Measurements from ENCODE around the gene WDR37. TPM values are rescaled to one million over a fixed set of nuclear protein-coding genes. Genes with fewer than 3 reads are reported as not detected.
"Not testable (repeated sequence)": the region's sequence is repeated elsewhere in the genome, so short reads cannot be mapped to it uniquely, and the experiment has no call there.

The WDR37 gene
- total and polyA plus RNA-seq, 2 donors (not counting 1 experiment from before 2014, with no cell fraction given) = 17.3 to 33.2 TPM

DNA sequence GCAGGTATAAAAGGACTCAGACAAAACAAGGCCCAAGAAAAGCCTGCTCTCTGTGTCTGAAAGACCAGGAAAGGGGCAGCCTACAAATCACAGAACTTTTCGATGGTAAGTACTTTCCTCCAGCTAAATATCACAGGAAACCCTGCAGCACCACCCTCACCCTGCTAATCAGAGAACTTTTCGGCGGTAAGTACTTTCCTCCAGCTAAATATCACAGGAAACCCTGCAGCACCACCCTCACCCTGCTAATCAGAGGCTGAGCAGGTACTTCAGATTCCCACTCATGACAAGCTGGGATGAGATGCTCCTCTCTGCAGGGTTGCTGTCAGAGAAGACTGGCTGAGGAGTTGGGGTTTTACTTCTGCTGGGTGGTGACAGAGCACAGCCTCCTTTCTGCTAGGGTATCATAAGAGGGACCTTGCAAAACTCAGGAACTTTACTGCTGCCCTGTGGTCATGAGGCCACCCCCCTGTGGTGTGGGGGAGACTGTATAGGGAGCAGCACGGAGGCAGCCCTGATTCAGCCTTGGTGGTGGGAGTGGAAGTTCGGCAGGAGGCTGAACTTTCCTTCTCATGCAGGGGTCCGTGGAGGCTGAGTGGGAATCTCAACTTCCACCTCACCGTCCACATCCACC is 7.2 kb downstream of the WDR37 start:
- TF ChIP-seq, protein P1, sequence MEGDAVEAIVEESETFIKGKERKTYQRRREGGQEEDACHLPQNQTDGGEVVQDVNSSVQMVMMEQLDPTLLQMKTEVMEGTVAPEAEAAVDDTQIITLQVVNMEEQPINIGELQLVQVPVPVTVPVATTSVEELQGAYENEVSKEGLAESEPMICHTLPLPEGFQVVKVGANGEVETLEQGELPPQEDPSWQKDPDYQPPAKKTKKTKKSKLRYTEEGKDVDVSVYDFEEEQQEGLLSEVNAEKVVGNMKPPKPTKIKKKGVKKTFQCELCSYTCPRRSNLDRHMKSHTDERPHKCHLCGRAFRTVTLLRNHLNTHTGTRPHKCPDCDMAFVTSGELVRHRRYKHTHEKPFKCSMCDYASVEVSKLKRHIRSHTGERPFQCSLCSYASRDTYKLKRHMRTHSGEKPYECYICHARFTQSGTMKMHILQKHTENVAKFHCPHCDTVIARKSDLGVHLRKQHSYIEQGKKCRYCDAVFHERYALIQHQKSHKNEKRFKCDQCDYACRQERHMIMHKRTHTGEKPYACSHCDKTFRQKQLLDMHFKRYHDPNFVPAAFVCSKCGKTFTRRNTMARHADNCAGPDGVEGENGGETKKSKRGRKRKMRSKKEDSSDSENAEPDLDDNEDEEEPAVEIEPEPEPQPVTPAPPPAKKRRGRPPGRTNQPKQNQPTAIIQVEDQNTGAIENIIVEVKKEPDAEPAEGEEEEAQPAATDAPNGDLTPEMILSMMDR (IDR thresholded peaks at IDR 0.05) = no peak
- TF ChIP-seq EZH2 (IDR thresholded peaks at IDR 0.05; ENCODE audit: borderline replicate concordance, insufficient read depth, low read depth, low read length, poor library complexity, severe bottlenecking) = no peak
- peaks cover 71% of the 10 kb centered on the region for H3K79me2 ChIP-seq (ENCODE audit: control insufficient read depth, insufficient read depth, low read length)
- ChIA-PET CTCF (no interaction called here), POLR2A (no interaction called here)
- H3K27me3 Mint-ChIP-seq = no peaks in the 10 kb centered on the region
- no peak overlapping the region for H3K4me2 ChIP-seq (replicated peaks; ENCODE audit: low read depth, low read length, poor library complexity, severe bottlenecking)
- intact Hi-C loops (cut with micrococcal nuclease) = no loop called here
- H3K4me3 Mint-ChIP-seq = no peak overlapping the region
- no peak overlapping the region for H3K27ac ChIP-seq (ENCODE audit: low read length in 2 of 2)
- no peak overlapping the region for H3K27ac Mint-ChIP-seq
- H3K27me3 ChIP-seq (replicated peaks in 1 of 4; ENCODE audit: control extremely low read depth in 1 of 4, control insufficient read depth in 3 of 4, insufficient read depth in 4 of 4, low read length in 3 of 4) = no peaks in the 10 kb centered on the region
- 65% methylated on average over 5 of the region's 7 CpGs for WGBS (ENCODE audit: insufficient coverage)
- H3K4me3 ChIP-seq (ENCODE audit: control extremely low read depth in 1 of 5, extremely low read depth in 1 of 5, insufficient read depth in 1 of 5, low read depth in 2 of 5, low read length in 4 of 5) = no peak overlapping the region
- peaks cover 27% of the 10 kb centered on the region for H3K4me1 Mint-ChIP-seq
- H3K36me3 ChIP-seq (replicated peaks in 1 of 2; ENCODE audit: control extremely low read depth in 1 of 2, control insufficient read depth in 1 of 2, extremely low read depth in 1 of 2, insufficient read depth in 2 of 2, low read length in 1 of 2) = peaks cover 3 to 14% of the 10 kb centered on the region in 2 experiments
- no peak for DNase-seq
- H3K9ac ChIP-seq (ENCODE audit: low read length) = no peak overlapping the region
- H4K20me1 ChIP-seq (ENCODE audit: control insufficient read depth, insufficient read depth, low read length, poor library complexity, severe bottlenecking) = peaks cover 50% of the 10 kb centered on the region
- no peaks in the 10 kb centered on the region for H3K4me1 ChIP-seq (ENCODE audit: control insufficient read depth in 2 of 2, insufficient read depth in 2 of 2, low read length in 2 of 2)
- H3K9me3 ChIP-seq (ENCODE audit: control extremely low read depth in 1 of 3, control insufficient read depth in 2 of 3, insufficient read depth in 1 of 3, low read length in 2 of 3) = no peaks in the 10 kb centered on the region
- H3K9me3 Mint-ChIP-seq (ENCODE audit: insufficient read depth) = no peaks in the 10 kb centered on the region
- no peak for ATAC-seq (ENCODE audit: low read depth)
- no peak overlapping the region for H2AFZ ChIP-seq (ENCODE audit: insufficient read depth, low read depth, low read length, poor library complexity, severe bottlenecking)

DNA sequence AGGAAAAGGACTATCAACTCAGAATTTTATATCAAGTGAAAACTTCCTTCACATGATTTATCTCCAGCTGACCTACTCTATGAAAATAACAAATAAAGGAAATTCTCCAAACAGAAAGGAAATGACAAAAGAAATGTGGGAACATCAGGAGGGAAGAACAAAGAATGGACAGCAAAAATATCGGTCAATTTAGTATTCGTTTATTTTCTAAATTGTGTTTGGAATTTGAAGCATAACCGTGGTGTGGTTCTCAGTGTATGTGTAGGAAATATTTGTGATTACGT is 8.7 kb downstream of the WDR37 start:
- intact Hi-C loops (cut with micrococcal nuclease) = no loop called here
- TF ChIP-seq EZH2 (IDR thresholded peaks at IDR 0.05; ENCODE audit: borderline replicate concordance, insufficient read depth, low read depth, low read length, poor library complexity, severe bottlenecking) = no peak
- TF ChIP-seq, protein P1 (IDR thresholded peaks at IDR 0.05) = no peak
- DNase-seq (no peak), ATAC-seq (ENCODE audit: low read depth) (no peak)
- no peaks in the 10 kb centered on the region for H3K27me3 Mint-ChIP-seq
- H3K9ac ChIP-seq (ENCODE audit: low read length) = no peak overlapping the region
- H3K4me1 Mint-ChIP-seq = peaks cover 30% of the 10 kb centered on the region
- no peak overlapping the region for H3K4me2 ChIP-seq (replicated peaks; ENCODE audit: low read depth, low read length, poor library complexity, severe bottlenecking)
- H3K27ac Mint-ChIP-seq = no peak overlapping the region
- peaks cover 54% of the 10 kb centered on the region for H4K20me1 ChIP-seq (ENCODE audit: control insufficient read depth, insufficient read depth, low read length, poor library complexity, severe bottlenecking)
- H3K4me3 ChIP-seq (ENCODE audit: control extremely low read depth in 1 of 5, extremely low read depth in 1 of 5, insufficient read depth in 1 of 5, low read depth in 2 of 5, low read length in 4 of 5) = no peak overlapping the region
- peaks cover 63% of the 10 kb centered on the region for H3K79me2 ChIP-seq (ENCODE audit: control insufficient read depth, insufficient read depth, low read length)
- no peak overlapping the region for H2AFZ ChIP-seq (ENCODE audit: insufficient read depth, low read depth, low read length, poor library complexity, severe bottlenecking)
- H3K9me3 ChIP-seq (ENCODE audit: control extremely low read depth in 1 of 3, control insufficient read depth in 2 of 3, insufficient read depth in 1 of 3, low read length in 2 of 3) = no peaks in the 10 kb centered on the region
- no peaks in the 10 kb centered on the region for H3K4me1 ChIP-seq (ENCODE audit: control insufficient read depth in 2 of 2, insufficient read depth in 2 of 2, low read length in 2 of 2)
- no peaks in the 10 kb centered on the region for H3K9me3 Mint-ChIP-seq (ENCODE audit: insufficient read depth)
- H3K27me3 ChIP-seq (replicated peaks in 1 of 4; ENCODE audit: control extremely low read depth in 1 of 4, control insufficient read depth in 3 of 4, insufficient read depth in 4 of 4, low read length in 3 of 4) = no peaks in the 10 kb centered on the region
- 100% methylated on average over 2 of the region's 4 CpGs for WGBS (ENCODE audit: insufficient coverage)
- CTCF ChIA-PET = interaction anchor here (0.5 kb wide), 1 partner anchor 214 kb away, joined by 3 read pairs; no protein-coding TSS in a partner anchor
- H3K27ac ChIP-seq (ENCODE audit: low read length in 2 of 2) = no peak overlapping the region
- H3K4me3 Mint-ChIP-seq = no peak overlapping the region
- POLR2A ChIA-PET = no interaction called here
- H3K36me3 ChIP-seq (replicated peaks in 1 of 2; ENCODE audit: control extremely low read depth in 1 of 2, control insufficient read depth in 1 of 2, extremely low read depth in 1 of 2, insufficient read depth in 2 of 2, low read length in 1 of 2) = peaks cover 1 to 14% of the 10 kb centered on the region in 2 experiments

DNA sequence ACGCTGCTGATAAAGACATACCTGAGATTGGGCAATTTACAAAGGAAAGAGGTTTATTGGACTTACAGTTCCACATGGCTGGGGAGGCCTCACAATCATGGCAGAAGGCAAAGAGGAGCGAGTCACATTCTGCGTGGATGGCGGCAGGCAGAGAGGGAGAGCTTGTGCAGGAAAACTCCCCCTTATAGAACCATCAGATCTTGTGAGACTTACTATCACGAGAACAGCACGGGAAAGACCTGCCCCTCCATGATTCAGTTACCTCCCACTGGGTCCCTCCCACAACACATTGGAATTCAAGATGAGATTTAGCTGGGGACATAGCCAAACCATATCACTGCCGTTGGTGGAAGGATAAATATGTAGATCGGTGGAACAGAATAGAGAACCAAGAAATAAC is 10.5 kb downstream of the WDR37 start:
- H2AFZ ChIP-seq (ENCODE audit: insufficient read depth, low read depth, low read length, poor library complexity, severe bottlenecking); H3K27ac Mint-ChIP-seq; H3K4me3 Mint-ChIP-seq; DNase-seq; H3K36me3 ChIP-seq (replicated peaks in 1 of 2; ENCODE audit: control extremely low read depth in 1 of 2, control insufficient read depth in 1 of 2, extremely low read depth in 1 of 2, insufficient read depth in 2 of 2, low read length in 1 of 2); H3K27me3 Mint-ChIP-seq; H3K9me3 Mint-ChIP-seq (ENCODE audit: insufficient read depth); H3K4me1 ChIP-seq (ENCODE audit: control insufficient read depth in 2 of 2, insufficient read depth in 2 of 2, low read length in 2 of 2); H3K9me3 ChIP-seq (ENCODE audit: control extremely low read depth in 1 of 3, control insufficient read depth in 2 of 3, insufficient read depth in 1 of 3, low read length in 2 of 3); POLR2A ChIA-PET; ATAC-seq (ENCODE audit: low read depth); H3K4me3 ChIP-seq (ENCODE audit: control extremely low read depth in 1 of 5, extremely low read depth in 1 of 5, insufficient read depth in 1 of 5, low read depth in 2 of 5, low read length in 4 of 5); H3K4me2 ChIP-seq (replicated peaks; ENCODE audit: low read depth, low read length, poor library complexity, severe bottlenecking); H3K27me3 ChIP-seq (replicated peaks in 1 of 4; ENCODE audit: control extremely low read depth in 1 of 4, control insufficient read depth in 3 of 4, insufficient read depth in 4 of 4, low read length in 3 of 4); H3K27ac ChIP-seq (ENCODE audit: low read length in 2 of 2); H3K9ac ChIP-seq (ENCODE audit: low read length); CTCF ChIA-PET; intact Hi-C loops (cut with micrococcal nuclease): not testable (repeated sequence)
- peaks cover 49% of the 10 kb centered on the region for H3K79me2 ChIP-seq (ENCODE audit: control insufficient read depth, insufficient read depth, low read length)
- H3K4me1 Mint-ChIP-seq = peaks cover 17% of the 10 kb centered on the region
- peaks cover 48% of the 10 kb centered on the region for H4K20me1 ChIP-seq (ENCODE audit: control insufficient read depth, insufficient read depth, low read length, poor library complexity, severe bottlenecking)
- 100% methylated on average over 4 of the region's 8 CpGs for WGBS (ENCODE audit: insufficient coverage)

Data from B cell (primary cell).